ENCODE data around the gene DCDC2C. TPM values are rescaled to one million over a fixed set of nuclear protein-coding genes. Genes with fewer than 3 reads are reported as not detected.

DCDC2C gene
- total RNA-seq, 1 experiment from 2014 or later: 0.43 TPM

- Histone ChIP-seq H3K27me3 (replicated peaks; ENCODE audit: insufficient read depth, low read depth, low read length, poor library complexity) (no peaks in the 10 kb centered on the region), H3K9me3 (ENCODE audit: low read depth, low read length, poor library complexity, severe bottlenecking) (no peaks in the 10 kb centered on the region), H3K27ac (ENCODE audit: low read depth, low read length, poor library complexity, severe bottlenecking) (no peak overlapping the region), H3K36me3 (ENCODE audit: insufficient read depth, low read length, poor library complexity, severe bottlenecking) (no peaks in the 10 kb centered on the region), H3K4me1 (ENCODE audit: insufficient read depth, low read length, poor library complexity, severe bottlenecking) (no peaks in the 10 kb centered on the region), H3K4me3 (ENCODE audit: low read depth, low read length, poor library complexity, severe bottlenecking) (no peak overlapping the region)
- TF ChIP-seq CTCF (conservative IDR thresholded peaks at IDR 0.05; ENCODE audit: low read depth, low read length) (no peak), EZH2 (IDR thresholded peaks at IDR 0.05; ENCODE audit: borderline replicate concordance, low read depth, low read length, poor library complexity, severe bottlenecking) (no peak)
- no peak for DNase-seq (ENCODE audit: low spot score)
- CTCF ChIA-PET: no interaction called here
- POLR2A ChIA-PET (ENCODE audit: low non-redundant PET): no interaction called here
- BruUV-seq (replicated peaks): no TSS peak
- intact Hi-C loops (cut with micrococcal nuclease; ENCODE audit: unreplicated experiment): no loop called here
Measured at GRCh38 chr2:3679616-3680393, 23.6 kb upstream of the DCDC2C start.

GRCh38 chr2:3680548-3681345, 22.6 kb upstream of the DCDC2C start:
- ChIA-PET CTCF (no interaction called here), POLR2A (ENCODE audit: low non-redundant PET) (no interaction called here)
- no peak overlapping the region for H3K27ac ChIP-seq (ENCODE audit: low read depth, low read length, poor library complexity, severe bottlenecking)
- intact Hi-C loops (cut with micrococcal nuclease; ENCODE audit: unreplicated experiment): no loop called here
- no peaks in the 10 kb centered on the region for H3K27me3 ChIP-seq (replicated peaks; ENCODE audit: insufficient read depth, low read depth, low read length, poor library complexity)
- DNase-seq (ENCODE audit: low spot score): no peak
- BruUV-seq (replicated peaks): no TSS peak
- no peaks in the 10 kb centered on the region for H3K4me1 ChIP-seq (ENCODE audit: insufficient read depth, low read length, poor library complexity, severe bottlenecking)
- H3K4me3 ChIP-seq (ENCODE audit: low read depth, low read length, poor library complexity, severe bottlenecking): no peak overlapping the region
- H3K9me3 ChIP-seq (ENCODE audit: low read depth, low read length, poor library complexity, severe bottlenecking): no peaks in the 10 kb centered on the region
- TF ChIP-seq EZH2 (IDR thresholded peaks at IDR 0.05; ENCODE audit: borderline replicate concordance, low read depth, low read length, poor library complexity, severe bottlenecking) (no peak), CTCF (conservative IDR thresholded peaks at IDR 0.05; ENCODE audit: low read depth, low read length) (no peak)
- H3K36me3 ChIP-seq (ENCODE audit: insufficient read depth, low read length, poor library complexity, severe bottlenecking): no peaks in the 10 kb centered on the region

- Histone ChIP-seq H3K27ac (ENCODE audit: low read depth, low read length, poor library complexity, severe bottlenecking) (no peak overlapping the region), H3K4me3 (ENCODE audit: low read depth, low read length, poor library complexity, severe bottlenecking) (no peak overlapping the region), H3K36me3 (ENCODE audit: insufficient read depth, low read length, poor library complexity, severe bottlenecking) (no peaks in the 10 kb centered on the region), H3K4me1 (ENCODE audit: insufficient read depth, low read length, poor library complexity, severe bottlenecking) (no peaks in the 10 kb centered on the region), H3K9me3 (ENCODE audit: low read depth, low read length, poor library complexity, severe bottlenecking) (no peaks in the 10 kb centered on the region), H3K27me3 (replicated peaks; ENCODE audit: insufficient read depth, low read depth, low read length, poor library complexity) (no peaks in the 10 kb centered on the region)
- BruUV-seq (replicated peaks): no TSS peak
- ChIA-PET CTCF (no interaction called here), POLR2A (ENCODE audit: low non-redundant PET) (no interaction called here)
- intact Hi-C loops (cut with micrococcal nuclease; ENCODE audit: unreplicated experiment): no loop called here
- no peak for DNase-seq (ENCODE audit: low spot score)
- no peak for TF ChIP-seq CTCF (conservative IDR thresholded peaks at IDR 0.05; ENCODE audit: low read depth, low read length)
- TF ChIP-seq EZH2 (IDR thresholded peaks at IDR 0.05; ENCODE audit: borderline replicate concordance, low read depth, low read length, poor library complexity, severe bottlenecking): no peak
Measured at GRCh38 chr2:3681625-3682024, 21.8 kb upstream of the DCDC2C start.

All from A673 (cell line).